WTC11 (cell line): Measurements from ENCODE around the gene CNTFR. TPM values are rescaled to one million over a fixed set of nuclear protein-coding genes. Genes with fewer than 3 reads are reported as not detected.

ENCODE experiments used
- ATAC-seq: fragments of 200-7000 bp; cut with Tn5 transposase; 2 replicates; pipeline ENCODE4 v1.10.0; 2021; ENCODE audit warnings: mild to moderate bottlenecking, moderate library complexity
- CTCF ChIA-PET: fragments of 300-600 bp; sonication (Branson Sonifier 250); formaldehyde crosslinking; loops from one replicate; lab custom pipeline; 2021; ENCODE audit warnings: antibody characterized with exemption; lab: Charles Lee
- POLR2A ChIA-PET: fragments of 350-600 bp; sonication (Branson Sonifier 250); formaldehyde crosslinking; loops from one replicate; lab custom pipeline; 2021; ENCODE audit warnings: antibody characterized with exemption; lab: Charles Lee
- DNase-seq: peaks from one replicate; pipeline ENCODE4 v3.0.0; 2021; ENCODE audit warnings: low spot score
- H3K27ac Mint-ChIP-seq: 2 replicates; pipeline ENCODE4 v1.8.0; 2021; ENCODE audit warnings: mixed read lengths
- H3K27me3 Mint-ChIP-seq: 2 replicates; pipeline ENCODE4 v1.8.0; 2021; ENCODE audit warnings: low read depth, mild to moderate bottlenecking, moderate library complexity, mixed read lengths
- H3K36me3 Mint-ChIP-seq: 2 replicates; pipeline ENCODE4 v1.8.0; 2021; ENCODE audit warnings: mixed read lengths
- H3K4me1 Mint-ChIP-seq: 2 replicates; pipeline ENCODE4 v1.8.0; 2022; ENCODE audit warnings: mixed read lengths
- H3K4me3 Mint-ChIP-seq: 2 replicates; pipeline ENCODE4 v1.8.0; 2021; ENCODE audit warnings: mild to moderate bottlenecking, moderate library complexity, mixed read lengths
- H3K9me3 Mint-ChIP-seq: 2 replicates; pipeline ENCODE4 v1.8.0; 2021; ENCODE audit warnings: mixed read lengths
- AR ChIP-seq: fragments of 250-450 bp; sonication (Bioruptor Pico); IDR thresholded peaks from 2 replicates; pipeline ENCODE4 v1.9.0; 2021; ENCODE audit warnings: mild to moderate bottlenecking
- ATF6 ChIP-seq: sonication (generic); formaldehyde crosslinking; IDR thresholded peaks from 2 replicates; pipeline ENCODE4 v1.8.1; 2023; ENCODE audit warnings: mild to moderate bottlenecking, missing genetic modification reagents
- CDX4 ChIP-seq: fragments of 250-450 bp; sonication (Bioruptor Pico); IDR thresholded peaks from 2 replicates; pipeline ENCODE4 v1.9.0; 2021; ENCODE audit warnings: moderate library complexity, mild to moderate bottlenecking, inconsistent platforms, borderline replicate concordance
- E2F4 ChIP-seq: sonication (generic); formaldehyde crosslinking; IDR thresholded peaks from 2 replicates; pipeline ENCODE4 v1.8.1; 2022; ENCODE audit warnings: low read depth, mild to moderate bottlenecking, moderate library complexity, missing genetic modification reagents, borderline replicate concordance
- ETV6 ChIP-seq: sonication (generic); formaldehyde crosslinking; IDR thresholded peaks from 2 replicates; pipeline ENCODE4 v1.8.1; 2022; ENCODE audit warnings: mild to moderate bottlenecking, missing genetic modification reagents
- GRHL2 ChIP-seq: fragments of 250-450 bp; sonication (Bioruptor Pico); IDR thresholded peaks from 2 replicates; pipeline ENCODE4 v1.8.0; 2022; ENCODE audit warnings: mild to moderate bottlenecking, moderate library complexity; ENCODE audit not compliant: insufficient replicate concordance, severe bottlenecking
- JAZF1 ChIP-seq: fragments of 250-450 bp; sonication (Bioruptor Pico); IDR thresholded peaks from 2 replicates; pipeline ENCODE4 v1.9.0; 2021; ENCODE audit warnings: moderate library complexity, mild to moderate bottlenecking, inconsistent platforms
- JUN ChIP-seq: sonication (generic); formaldehyde crosslinking; IDR thresholded peaks from 2 replicates; pipeline ENCODE4 v1.8.0; 2023; ENCODE audit warnings: mild to moderate bottlenecking, missing genetic modification reagents
- MXD4 ChIP-seq: fragments of 250-450 bp; sonication (Bioruptor Pico); IDR thresholded peaks from 2 replicates; pipeline ENCODE4 v1.8.0; 2021; ENCODE audit warnings: mild to moderate bottlenecking, moderate library complexity, borderline replicate concordance
- SMAD3 ChIP-seq: sonication (generic); formaldehyde crosslinking; IDR thresholded peaks from 2 replicates; pipeline ENCODE4 v1.8.0; 2022; ENCODE audit warnings: missing genetic modification reagents, mild to moderate bottlenecking, borderline replicate concordance
- SP1 ChIP-seq: sonication (generic); formaldehyde crosslinking; conservative IDR thresholded peaks from 2 replicates; pipeline ENCODE4 v1.8.1; 2022; ENCODE audit warnings: missing genetic modification reagents
- STAT6 ChIP-seq: sonication (generic); formaldehyde crosslinking; conservative IDR thresholded peaks from 2 replicates; pipeline ENCODE4 v1.8.1; 2023; ENCODE audit warnings: mild to moderate bottlenecking, low read depth, missing genetic modification reagents, moderate library complexity
- TEAD1 ChIP-seq: sonication (generic); formaldehyde crosslinking; IDR thresholded peaks from 2 replicates; pipeline ENCODE4 v1.8.0; 2022; ENCODE audit warnings: mild to moderate bottlenecking, missing genetic modification reagents
- ZBTB43 ChIP-seq: sonication (generic); formaldehyde crosslinking; IDR thresholded peaks from 2 replicates; pipeline ENCODE4 v1.8.1; 2023; ENCODE audit warnings: mild to moderate bottlenecking, missing genetic modification reagents
- ZNF263 ChIP-seq: sonication (generic); formaldehyde crosslinking; IDR thresholded peaks from 2 replicates; pipeline ENCODE4 v1.8.1; 2022; ENCODE audit warnings: low read depth, mild to moderate bottlenecking, moderate library complexity, missing genetic modification reagents
- ZNF423 ChIP-seq: fragments of 250-450 bp; sonication (Bioruptor Pico); IDR thresholded peaks from 2 replicates; pipeline ENCODE4 v2.1.2; 2022; ENCODE audit warnings: mild to moderate bottlenecking, moderate library complexity
- total RNA-seq: library from RNA; stranded (reverse); gene quantifications from 3 replicates; pipeline ENCODE4 v1.2.3, GENCODE V29; 2021

Gene CNTFR
- total RNA-seq, 1 experiment from 2014 or later, result 18.0 TPM

GRCh38 chr9:34606905-34607304 lies 17.4 kb upstream of the CNTFR start:
- DNase-seq, result no peak
- CTCF ChIA-PET, result interaction anchor here (0.8 to 7.0 kb wide), 5 partner anchors 15 to 203 kb away, joined by 3 to 96 read pairs (median 8); no protein-coding TSS in a partner anchor
- H3K36me3 Mint-ChIP-seq, result no peaks in the 10 kb centered on the region

GRCh38 chr9:34606190-34606589 lies 16.7 kb upstream of the CNTFR start:
- no peak overlapping the region for H3K27ac Mint-ChIP-seq

More at GRCh38 chr9:34606905-34607304, 17.4 kb upstream of the CNTFR start:
- no peak overlapping the region for H3K4me3 Mint-ChIP-seq
- no peak overlapping the region for H3K27ac Mint-ChIP-seq
- no peaks in the 10 kb centered on the region for H3K9me3 Mint-ChIP-seq
- H3K4me1 Mint-ChIP-seq, result peaks cover 18% of the 10 kb centered on the region
- ATAC-seq, result no peak
- POLR2A ChIA-PET, result no interaction called here
- TF ChIP-seq MXD4 (CRISPR knock-in tag) (no peak), GRHL2 (CRISPR knock-in tag) (no peak), AR (CRISPR knock-in tag) (no peak), JAZF1 (CRISPR knock-in tag) (no peak)
- H3K27me3 Mint-ChIP-seq, result no peaks in the 10 kb centered on the region; the same call in 1 of the 2 replicates

More at GRCh38 chr9:34606190-34606589, 16.7 kb upstream of the CNTFR start:
- ChIA-PET POLR2A (no interaction called here), CTCF (interaction anchor here (1.0 to 7.0 kb wide), 5 partner anchors 14 to 202 kb away, joined by 3 to 96 read pairs (median 25); no protein-coding TSS in a partner anchor)
- Mint-ChIP-seq H3K27me3 (no peaks in the 10 kb centered on the region; the same call in 1 of the 2 replicates), H3K4me3 (no peak overlapping the region), H3K36me3 (no peaks in the 10 kb centered on the region), H3K9me3 (no peaks in the 10 kb centered on the region), H3K4me1 (peaks cover 20% of the 10 kb centered on the region)
- no peak for TF ChIP-seq SMAD3 (CRISPR knock-in tag)
- TF ChIP-seq TEAD1 (CRISPR knock-in tag), result no peak
- TF ChIP-seq E2F4, result no peak
- TF ChIP-seq ZNF423 (CRISPR knock-in tag), result no peak
- TF ChIP-seq ZNF263 (CRISPR knock-in tag), result no peak
- TF ChIP-seq CDX4 (CRISPR knock-in tag), result no peak
- TF ChIP-seq ZBTB43 (CRISPR knock-in tag), result no peak
- TF ChIP-seq ATF6 (CRISPR knock-in tag), result no peak
- TF ChIP-seq SP1 (CRISPR knock-in tag), result no peak
- TF ChIP-seq JUN (CRISPR knock-in tag), result no peak
- no peak for TF ChIP-seq GRHL2 (CRISPR knock-in tag)
- TF ChIP-seq ETV6 (CRISPR knock-in tag), result no peak
- TF ChIP-seq STAT6 (CRISPR knock-in tag), result no peak
- no peak for DNase-seq
- ATAC-seq, result no peak
